A673 (cell line): ENCODE data around the gene EFHB. TPM values are rescaled to one million over a fixed set of nuclear protein-coding genes. Genes with fewer than 3 reads are reported as not detected.

Source experiments
- BruUV-seq: library from RNA; stranded (reverse); fragments of 400-500 nt; replicated peaks from 2 replicates; lab custom pipeline; 2021; lab: Mats Ljungman, UMichigan
- CTCF ChIA-PET: fragments of 300-600 bp; sonication (Branson Sonifier 250); formaldehyde crosslinking; loops from one replicate; lab custom pipeline; 2022; ENCODE audit warnings: antibody characterized with exemption; lab: Charles Lee
- POLR2A ChIA-PET: fragments of 300-600 bp; sonication (Branson Sonifier 250); formaldehyde crosslinking; loops from one replicate; lab custom pipeline; 2022; ENCODE audit warnings: antibody characterized with exemption; ENCODE audit not compliant: low non-redundant PET; lab: Charles Lee
- DNase-seq: peaks from one replicate; pipeline ENCODE4 v3.0.0-alpha.2; 2015; ENCODE audit warnings: low spot score
- H3K27ac ChIP-seq: fragments of 200-600 bp; sonication (generic); 2 replicates; pipeline ENCODE4 v1.5.1; 2016; ENCODE audit warnings: mixed run types, low read depth, mild to moderate bottlenecking, mixed read lengths, antibody characterized with exemption, low read length; ENCODE audit not compliant: poor library complexity, severe bottlenecking
- H3K27me3 ChIP-seq: fragments of 200-600 bp; sonication (generic); replicated peaks from 2 replicates; pipeline ENCODE4 v1.6.1; 2017; ENCODE audit warnings: mixed run types, low read depth, mild to moderate bottlenecking, mixed read lengths, antibody characterized with exemption, low read length; ENCODE audit not compliant: insufficient read depth, poor library complexity
- H3K36me3 ChIP-seq: fragments of 200-600 bp; sonication (generic); 2 replicates; pipeline ENCODE4 v1.6.1; 2016; ENCODE audit warnings: mixed run types, mild to moderate bottlenecking, mixed read lengths, antibody characterized with exemption, low read length; ENCODE audit not compliant: insufficient read depth, poor library complexity, severe bottlenecking
- H3K4me1 ChIP-seq: fragments of 200-600 bp; sonication (generic); 2 replicates; pipeline ENCODE4 v1.6.1; 2017; ENCODE audit warnings: mixed run types, mild to moderate bottlenecking, mixed read lengths, antibody characterized with exemption, low read length; ENCODE audit not compliant: insufficient read depth, poor library complexity, severe bottlenecking
- H3K4me3 ChIP-seq: fragments of 200-600 bp; sonication (generic); 2 replicates; pipeline ENCODE4 v1.5.1; 2016; ENCODE audit warnings: low read depth, mixed run types, mild to moderate bottlenecking, mixed read lengths, low read length; ENCODE audit not compliant: poor library complexity, severe bottlenecking
- H3K9me3 ChIP-seq: fragments of 200-600 bp; sonication (generic); 2 replicates; pipeline ENCODE4 v1.6.1; 2016; ENCODE audit warnings: mixed run types, low read depth, mild to moderate bottlenecking, mixed read lengths, antibody characterized with exemption, low read length; ENCODE audit not compliant: poor library complexity, severe bottlenecking
- EZH2 ChIP-seq: fragments of 200-600 bp; sonication (generic); IDR thresholded peaks from 2 replicates; pipeline ENCODE4 v1.6.1; 2017; ENCODE audit warnings: borderline replicate concordance, low read depth, mild to moderate bottlenecking, mixed read lengths, antibody characterized with exemption, low read length; ENCODE audit not compliant: poor library complexity, severe bottlenecking
- intact Hi-C: fragments of 100-400 bp; cut with micrococcal nuclease; formaldehyde crosslinking; loops from one replicate; pipeline ENCODE4 v1.10.0; 2022; ENCODE audit not compliant: unreplicated experiment
- total RNA-seq: library from RNA; stranded (reverse); gene quantifications from 2 replicates; pipeline ENCODE4 v1.2.3, GENCODE V29; 2021
- TF ChIP-seq, protein P1 (sequence below): fragments of 300-800, 200-600 bp; sonication (generic); conservative IDR thresholded peaks from 2 replicates; pipeline ENCODE4 v1.5.1; 2017; ENCODE audit warnings: low read depth, mild to moderate bottlenecking, antibody characterized with exemption, low read length, moderate library complexity, mixed read lengths

EFHB gene
- total RNA-seq, 1 experiment from 2014 or later: not detected

GRCh38 chr3:19940643-19941042 is 6.6 kb upstream of the EFHB start:
- ChIA-PET CTCF (no interaction called here), POLR2A (no interaction called here)
- no peaks in the 10 kb centered on the region for H3K4me1 ChIP-seq
- intact Hi-C loops: no loop called here
- BruUV-seq: no TSS peak
- no peaks in the 10 kb centered on the region for H3K27me3 ChIP-seq
- no peaks in the 10 kb centered on the region for H3K36me3 ChIP-seq
- TF ChIP-seq, protein P1, sequence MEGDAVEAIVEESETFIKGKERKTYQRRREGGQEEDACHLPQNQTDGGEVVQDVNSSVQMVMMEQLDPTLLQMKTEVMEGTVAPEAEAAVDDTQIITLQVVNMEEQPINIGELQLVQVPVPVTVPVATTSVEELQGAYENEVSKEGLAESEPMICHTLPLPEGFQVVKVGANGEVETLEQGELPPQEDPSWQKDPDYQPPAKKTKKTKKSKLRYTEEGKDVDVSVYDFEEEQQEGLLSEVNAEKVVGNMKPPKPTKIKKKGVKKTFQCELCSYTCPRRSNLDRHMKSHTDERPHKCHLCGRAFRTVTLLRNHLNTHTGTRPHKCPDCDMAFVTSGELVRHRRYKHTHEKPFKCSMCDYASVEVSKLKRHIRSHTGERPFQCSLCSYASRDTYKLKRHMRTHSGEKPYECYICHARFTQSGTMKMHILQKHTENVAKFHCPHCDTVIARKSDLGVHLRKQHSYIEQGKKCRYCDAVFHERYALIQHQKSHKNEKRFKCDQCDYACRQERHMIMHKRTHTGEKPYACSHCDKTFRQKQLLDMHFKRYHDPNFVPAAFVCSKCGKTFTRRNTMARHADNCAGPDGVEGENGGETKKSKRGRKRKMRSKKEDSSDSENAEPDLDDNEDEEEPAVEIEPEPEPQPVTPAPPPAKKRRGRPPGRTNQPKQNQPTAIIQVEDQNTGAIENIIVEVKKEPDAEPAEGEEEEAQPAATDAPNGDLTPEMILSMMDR: no peak
- TF ChIP-seq EZH2: no peak
- no peak overlapping the region for H3K4me3 ChIP-seq
- H3K27ac ChIP-seq: no peak overlapping the region
- H3K9me3 ChIP-seq: no peaks in the 10 kb centered on the region
- DNase-seq: no peak

GRCh38 chr3:19938295-19938627 is 4.2 kb upstream of the EFHB start:
- POLR2A ChIA-PET: no interaction called here
- DNase-seq: no peak
- no peaks in the 10 kb centered on the region for H3K9me3 ChIP-seq
- H3K27ac ChIP-seq: no peak overlapping the region
- no peak for TF ChIP-seq EZH2
- H3K4me3 ChIP-seq: no peak overlapping the region
- CTCF ChIA-PET: no interaction called here
- H3K36me3 ChIP-seq: no peaks in the 10 kb centered on the region
- no peaks in the 10 kb centered on the region for H3K4me1 ChIP-seq
- no peaks in the 10 kb centered on the region for H3K27me3 ChIP-seq
- no TSS peak for BruUV-seq
- intact Hi-C loops: no loop called here

- Histone ChIP-seq H3K27me3 (no peaks in the 10 kb centered on the region), H3K9me3 (no peaks in the 10 kb centered on the region), H3K27ac (no peak overlapping the region), H3K4me1 (no peaks in the 10 kb centered on the region), H3K4me3 (no peak overlapping the region), H3K36me3 (no peaks in the 10 kb centered on the region)
- CTCF ChIA-PET: no interaction called here
- intact Hi-C loops: no loop called here
- TF ChIP-seq EZH2: no peak
- TF ChIP-seq, protein P1: no peak
- BruUV-seq: no TSS peak
- POLR2A ChIA-PET: no interaction called here
- DNase-seq: no peak
Observed at GRCh38 chr3:19937459-19938294, 3.7 kb upstream of the EFHB start.

GRCh38 chr3:19932422-19932821 is 1.6 kb downstream of the EFHB start:
- POLR2A ChIA-PET: no interaction called here
- no peaks in the 10 kb centered on the region for H3K27me3 ChIP-seq
- intact Hi-C loops: no loop called here
- no peaks in the 10 kb centered on the region for H3K9me3 ChIP-seq
- H3K4me3 ChIP-seq: no peak overlapping the region
- no peaks in the 10 kb centered on the region for H3K4me1 ChIP-seq
- no peak for DNase-seq
- H3K36me3 ChIP-seq: no peaks in the 10 kb centered on the region
- H3K27ac ChIP-seq: no peak overlapping the region
- BruUV-seq: no TSS peak
- TF ChIP-seq, protein P1: no peak
- no peak for TF ChIP-seq EZH2
- CTCF ChIA-PET: no interaction called here
